ENCODE results near the gene CELSR1. TPM values are rescaled to one million over a fixed set of nuclear protein-coding genes. Genes with fewer than 3 reads are reported as not detected.
A peak's percentile ranks its signal among the peaks of the same experiment; 100 is the strongest.

The CELSR1 gene
- total RNA-seq, 1 experiment from 2014 or later = 22.6 TPM

GRCh38 chr22:46397951-46398350 is 139.5 kb downstream of the CELSR1 start:
- Histone ChIP-seq H4K20me1 (ENCODE audit: control insufficient read depth, insufficient read depth, insufficient read length) (no peaks in the 10 kb centered on the region), H3K79me1 (ENCODE audit: insufficient read depth, low read depth, low read length, poor library complexity, severe bottlenecking) (no peaks in the 10 kb centered on the region), H3K4me2 (ENCODE audit: insufficient read depth, insufficient read length, low read length) (no peak overlapping the region), H2BK5ac (ENCODE audit: insufficient read length, low read length) (no peak overlapping the region), H3K9ac (ENCODE audit: extremely low read depth, insufficient read length, low read length) (no peak overlapping the region), H2BK120ac (ENCODE audit: low read depth, low read length, poor library complexity, severe bottlenecking) (no peak overlapping the region), H2AK5ac (ENCODE audit: insufficient read length, low read length) (no peak overlapping the region), H3K23me2 (ENCODE audit: insufficient read length, low read depth, low read length, poor library complexity, severe bottlenecking) (no peaks in the 10 kb centered on the region), H2BK12ac (ENCODE audit: insufficient read length, low read depth, low read length) (no peak overlapping the region), H4K8ac (replicated peaks; ENCODE audit: insufficient read length, low read depth, low read length) (no peak overlapping the region), H3K27ac (ENCODE audit: insufficient read length, low read depth, low read length) (no peak overlapping the region), H2BK20ac (ENCODE audit: low read depth, low read length, poor library complexity, severe bottlenecking) (no peak overlapping the region), H3K4ac (ENCODE audit: low read depth, low read length) (no peak overlapping the region), H3K18ac (ENCODE audit: insufficient read length, low read depth, low read length) (no peak overlapping the region), H3K23ac (ENCODE audit: insufficient read length, low read depth, low read length) (no peak overlapping the region), H2AFZ (ENCODE audit: low read length) (no peak overlapping the region), H4K91ac (ENCODE audit: insufficient read length, low read depth, low read length) (no peak overlapping the region), H3K79me2 (ENCODE audit: insufficient read depth, low read length) (no peaks in the 10 kb centered on the region), H2BK15ac (ENCODE audit: low read depth, low read length) (no peak overlapping the region), H3K56ac (ENCODE audit: insufficient read length, low read depth, low read length) (no peak overlapping the region), H3K9me3 (ENCODE audit: control insufficient read depth, low read depth, low read length) (no peaks in the 10 kb centered on the region), H3K27me3 (ENCODE audit: insufficient read depth, low read length) (no peaks in the 10 kb centered on the region), H3K14ac (ENCODE audit: insufficient read depth, low read length) (no peak overlapping the region), H4K5ac (ENCODE audit: insufficient read length, low read depth, low read length) (no peak overlapping the region), H3T11ph (ENCODE audit: low read length) (no peak overlapping the region), H3K4me1 (ENCODE audit: insufficient read depth, low read length) (no peaks in the 10 kb centered on the region)
- no peaks in the 10 kb centered on the region for H3K4me1 Mint-ChIP-seq
- H3K4me3 Mint-ChIP-seq = no peak overlapping the region
- no CpG with 5 or more reads among the region's 19 CpGs for WGBS (ENCODE audit: extremely low coverage, insufficient read length, low lambda C conversion rate)
- DNase-seq = no peak
- H3K27ac Mint-ChIP-seq = peak overlapping the region in 1 of 3 experiments; percentile 95; a peak in 1 of 7 replicates
- TF ChIP-seq CTCF (conservative IDR thresholded peaks at IDR 0.05) = no peak
- peaks cover 1 to 12% (median 9%) of the 10 kb centered on the region in 3 experiments; a peak in 4 of 7 replicates for H3K36me3 Mint-ChIP-seq (ENCODE audit: insufficient read depth in 1 of 3, low read depth in 3 of 3)
- H3K27me3 Mint-ChIP-seq (ENCODE audit: low read depth) = no peaks in the 10 kb centered on the region
- H3K9me3 Mint-ChIP-seq = no peaks in the 10 kb centered on the region

Measured in H9 (cell line).